GM12878 (cell line): ENCODE measurements around the gene IQCH. TPM values are rescaled to one million over a fixed set of nuclear protein-coding genes. Genes with fewer than 3 reads are reported as not detected.

Experiments used
- BRCA1 ChIP-seq: IDR thresholded peaks from 2 replicates; pipeline ENCODE4 v1.6.1; 2011; ENCODE audit warnings: low read depth, low read length, improper control_type of control experiment
- E4F1 ChIP-seq: fragments of 450-650 bp; IDR thresholded peaks from 2 replicates; pipeline ENCODE4 v1.6.1; 2018; ENCODE audit warnings: borderline replicate concordance, mild to moderate bottlenecking; ENCODE audit not compliant: partially characterized antibody
- EED ChIP-seq: sonication (generic); IDR thresholded peaks from 2 replicates; pipeline ENCODE4 v1.6.1; 2016; ENCODE audit warnings: antibody characterized with exemption, low read depth
- ESRRA ChIP-seq: IDR thresholded peaks from 2 replicates; pipeline ENCODE4 v1.6.1; 2012; ENCODE audit warnings: mild to moderate bottlenecking, low read length, improper control_type of control experiment
- IKZF2 ChIP-seq, 2 experiments: fragments of 450-650 bp; IDR thresholded peaks; 2 replicates each; pipeline ENCODE4 v1.6.1; 2017; ENCODE audit warnings: mild to moderate bottlenecking in 2 of 2, moderate library complexity in 2 of 2
- KDM1A ChIP-seq: fragments of 200-600 bp; sonication (generic); IDR thresholded peaks from 2 replicates; pipeline ENCODE4 v1.6.1; 2016; ENCODE audit warnings: borderline replicate concordance
- NFYB ChIP-seq: IDR thresholded peaks from 2 replicates; pipeline ENCODE4 v1.6.1; 2011; ENCODE audit warnings: low read depth, mild to moderate bottlenecking, low read length, improper control_type of control experiment, moderate library complexity; ENCODE audit not compliant: insufficient read depth
- NR2C2 ChIP-seq: IDR thresholded peaks from 2 replicates; pipeline ENCODE4 v1.6.1; 2011; ENCODE audit warnings: borderline replicate concordance, low read depth; ENCODE audit not compliant: control insufficient read depth, insufficient read length
- POLR2AphosphoS2 ChIP-seq: IDR thresholded peaks from 2 replicates; pipeline ENCODE4 v1.6.1; 2011; ENCODE audit warnings: low read depth, mild to moderate bottlenecking, low read length, improper control_type of control experiment, moderate library complexity
- POLR2AphosphoS5 ChIP-seq: IDR thresholded peaks from 2 replicates; pipeline ENCODE4 v1.6.1; 2011; ENCODE audit warnings: mild to moderate bottlenecking, low read length, inconsistent platforms
- REST ChIP-seq: IDR thresholded peaks from 2 replicates; pipeline ENCODE4 v1.6.1; 2012; ENCODE audit warnings: mild to moderate bottlenecking, low read depth, low read length
- SREBF2 ChIP-seq: IDR thresholded peaks from 2 replicates; pipeline ENCODE4 v1.6.1; 2012; ENCODE audit warnings: mild to moderate bottlenecking, low read length
- SRF ChIP-seq, 2 experiments: IDR thresholded peaks; 2 replicates each; pipeline ENCODE4 v1.6.1; 2011; ENCODE audit warnings: low read depth in 2 of 2, low read length in 2 of 2, mild to moderate bottlenecking in 1 of 2, moderate library complexity in 1 of 2
- TARDBP ChIP-seq: IDR thresholded peaks from 2 replicates; pipeline ENCODE4 v1.6.1; 2016; ENCODE audit warnings: borderline replicate concordance
- YBX1 ChIP-seq: fragments of 450-650 bp; IDR thresholded peaks from 2 replicates; pipeline ENCODE4 v1.6.1; 2016; ENCODE audit warnings: antibody characterized with exemption
- ZNF217 ChIP-seq: fragments of 450-650 bp; IDR thresholded peaks from 2 replicates; pipeline ENCODE4 v1.6.1; 2017; ENCODE audit warnings: antibody characterized with exemption, mild to moderate bottlenecking
- ZZZ3 ChIP-seq: IDR thresholded peaks from 2 replicates; pipeline ENCODE4 v1.6.1; 2011; ENCODE audit warnings: low read depth; ENCODE audit not compliant: control insufficient read depth, insufficient read length
- polyA plus RNA-seq, 11 experiments: library from polyadenylated mRNA; depleted of rRNA in 4 of 11; unstranded in 6 of 11; stranded (reverse) in 5 of 11; fragments of >200 nt; fragmentation: Nextera tagmentation in 4 of 11; fragmentation: Illumina TruSeq in 1 of 11; extraction: Ambion mirVana in 4 of 11; extraction: Trizol in 1 of 11; gene quantifications; 1 replicate in 1 of 11; 2 replicates in 10 of 11; pipeline versions ENCODE4 v1.2.1 to v1.2.3, GENCODE V29; 2011 to 2016; ENCODE audit warnings: inconsistent platforms in 2 of 11, missing spikeins in 2 of 11, low read depth in 1 of 11
- total RNA-seq, 4 experiments: library from RNA; depleted of rRNA in 3 of 4; stranded (reverse); fragments of >200 nt in 3 of 4; fragmentation: Illumina TruSeq in 1 of 4; extraction: Trizol in 1 of 4; gene quantifications; 2 replicates each; pipeline versions ENCODE4 v1.2.1 to v1.2.3, GENCODE V29; 2013 to 2021
- TF ChIP-seq, protein P1 (sequence below): fragments of 450-650 bp; IDR thresholded peaks from 2 replicates; pipeline ENCODE4 v1.6.1; 2017; ENCODE audit warnings: antibody characterized with exemption, mild to moderate bottlenecking, moderate library complexity
- TF ChIP-seq, protein P2 (sequence below): fragments of 450-650 bp; IDR thresholded peaks from 2 replicates; pipeline ENCODE4 v1.6.1; 2017; ENCODE audit warnings: borderline replicate concordance

Gene IQCH
- total and polyA plus RNA-seq, 10 of the 15 experiments (the other 5 are each of a cell fraction or from before 2014, with no cell fraction given): 0.29 to 1.3 (median 0.99) TPM

GRCh38 chr15:67254238-67255175, at the start of gene IQCH, which contains the start of gene AAGAB (continued):
- TF ChIP-seq, protein P1, sequence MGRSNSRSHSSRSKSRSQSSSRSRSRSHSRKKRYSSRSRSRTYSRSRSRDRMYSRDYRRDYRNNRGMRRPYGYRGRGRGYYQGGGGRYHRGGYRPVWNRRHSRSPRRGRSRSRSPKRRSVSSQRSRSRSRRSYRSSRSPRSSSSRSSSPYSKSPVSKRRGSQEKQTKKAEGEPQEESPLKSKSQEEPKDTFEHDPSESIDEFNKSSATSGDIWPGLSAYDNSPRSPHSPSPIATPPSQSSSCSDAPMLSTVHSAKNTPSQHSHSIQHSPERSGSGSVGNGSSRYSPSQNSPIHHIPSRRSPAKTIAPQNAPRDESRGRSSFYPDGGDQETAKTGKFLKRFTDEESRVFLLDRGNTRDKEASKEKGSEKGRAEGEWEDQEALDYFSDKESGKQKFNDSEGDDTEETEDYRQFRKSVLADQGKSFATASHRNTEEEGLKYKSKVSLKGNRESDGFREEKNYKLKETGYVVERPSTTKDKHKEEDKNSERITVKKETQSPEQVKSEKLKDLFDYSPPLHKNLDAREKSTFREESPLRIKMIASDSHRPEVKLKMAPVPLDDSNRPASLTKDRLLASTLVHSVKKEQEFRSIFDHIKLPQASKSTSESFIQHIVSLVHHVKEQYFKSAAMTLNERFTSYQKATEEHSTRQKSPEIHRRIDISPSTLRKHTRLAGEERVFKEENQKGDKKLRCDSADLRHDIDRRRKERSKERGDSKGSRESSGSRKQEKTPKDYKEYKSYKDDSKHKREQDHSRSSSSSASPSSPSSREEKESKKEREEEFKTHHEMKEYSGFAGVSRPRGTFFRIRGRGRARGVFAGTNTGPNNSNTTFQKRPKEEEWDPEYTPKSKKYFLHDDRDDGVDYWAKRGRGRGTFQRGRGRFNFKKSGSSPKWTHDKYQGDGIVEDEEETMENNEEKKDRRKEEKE: peak; percentile 96
- TF ChIP-seq ZZZ3 (no peak), SRF (IDR thresholded peaks at IDR 0.05; ENCODE audit: low read depth in 2 of 2, low read length in 2 of 2) (no peak), E4F1 (peak; percentile 96), POLR2AphosphoS2 (0 out of 2 replicates have a peak, but pooled peaks have one; percentile 32), NR2C2 (no peak), TARDBP (no peak), YBX1 (no peak), NFYB (peak; percentile 52; the same call in 1 of the 2 replicates), REST (no peak), BRCA1 (no peak), ESRRA (no peak), EED (peak; percentile 66), SREBF2 (peak; percentile 65; the same call in 1 of the 2 replicates), POLR2AphosphoS5 (peak; percentile 96), KDM1A (no peak), IKZF2 (IDR thresholded peaks at IDR 0.05) (peak; percentile 58; a peak in 3 of 4 replicates), ZNF217 (peak; percentile 30; the same call in 1 of the 2 replicates)
- TF ChIP-seq, protein P2, sequence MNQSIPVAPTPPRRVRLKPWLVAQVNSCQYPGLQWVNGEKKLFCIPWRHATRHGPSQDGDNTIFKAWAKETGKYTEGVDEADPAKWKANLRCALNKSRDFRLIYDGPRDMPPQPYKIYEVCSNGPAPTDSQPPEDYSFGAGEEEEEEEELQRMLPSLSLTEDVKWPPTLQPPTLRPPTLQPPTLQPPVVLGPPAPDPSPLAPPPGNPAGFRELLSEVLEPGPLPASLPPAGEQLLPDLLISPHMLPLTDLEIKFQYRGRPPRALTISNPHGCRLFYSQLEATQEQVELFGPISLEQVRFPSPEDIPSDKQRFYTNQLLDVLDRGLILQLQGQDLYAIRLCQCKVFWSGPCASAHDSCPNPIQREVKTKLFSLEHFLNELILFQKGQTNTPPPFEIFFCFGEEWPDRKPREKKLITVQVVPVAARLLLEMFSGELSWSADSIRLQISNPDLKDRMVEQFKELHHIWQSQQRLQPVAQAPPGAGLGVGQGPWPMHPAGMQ: no peak
